T-helper 22 cell (primary cell): Measurements from ENCODE around the gene GTF3C6.
"Not testable (repeated sequence)": the region's sequence is repeated elsewhere in the genome, so short reads cannot be mapped to it uniquely, and the experiment has no call there.

ENCODE experiments used
- DNase-seq: peaks from one replicate; pipeline ENCODE4 v3.0.0-alpha.2; 2020; ENCODE audit warnings: low read depth

The GTF3C6 gene

GRCh38 chr6:110979565-110980101 lies 21.1 kb downstream of the GTF3C6 start:
- no peak for DNase-seq

GRCh38 chr6:110980227-110980626 lies 21.7 kb downstream of the GTF3C6 start:
- no peak for DNase-seq

- no peak for DNase-seq
Observed at GRCh38 chr6:110980648-110981047, 22.1 kb downstream of the GTF3C6 start.

- no peak for DNase-seq
Observed at GRCh38 chr6:110981202-110981600, 22.7 kb downstream of the GTF3C6 start.

GRCh38 chr6:110990840-110991576 lies 32.5 kb downstream of the GTF3C6 start:
- DNase-seq, result no peak

GRCh38 chr6:110996691-110997090 lies 38.2 kb downstream of the GTF3C6 start:
- DNase-seq, result no peak

- no peak for DNase-seq
Observed at GRCh38 chr6:110999634-111000270, 41.2 kb downstream of the GTF3C6 start.

- no peak for DNase-seq
Observed at GRCh38 chr6:111002350-111002749, 43.8 kb downstream of the GTF3C6 start.

- DNase-seq, result no peak
Observed at GRCh38 chr6:111011360-111012142, 53.0 kb downstream of the GTF3C6 start.

GRCh38 chr6:111012143-111012452 lies 53.6 kb downstream of the GTF3C6 start:
- no peak for DNase-seq

- not testable (repeated sequence) for DNase-seq
Observed at GRCh38 chr6:111012520-111012919, 54.0 kb downstream of the GTF3C6 start.

- DNase-seq, result no peak
Observed at GRCh38 chr6:111013144-111013915, 54.8 kb downstream of the GTF3C6 start.

- no peak for DNase-seq
Observed at GRCh38 chr6:111015389-111016124, 57.1 kb downstream of the GTF3C6 start.

- DNase-seq, result not testable (repeated sequence)
Observed at GRCh38 chr6:111017241-111017640, 58.7 kb downstream of the GTF3C6 start.
